ENCODE data around the gene TMC1.

TMC1 gene

DNA sequence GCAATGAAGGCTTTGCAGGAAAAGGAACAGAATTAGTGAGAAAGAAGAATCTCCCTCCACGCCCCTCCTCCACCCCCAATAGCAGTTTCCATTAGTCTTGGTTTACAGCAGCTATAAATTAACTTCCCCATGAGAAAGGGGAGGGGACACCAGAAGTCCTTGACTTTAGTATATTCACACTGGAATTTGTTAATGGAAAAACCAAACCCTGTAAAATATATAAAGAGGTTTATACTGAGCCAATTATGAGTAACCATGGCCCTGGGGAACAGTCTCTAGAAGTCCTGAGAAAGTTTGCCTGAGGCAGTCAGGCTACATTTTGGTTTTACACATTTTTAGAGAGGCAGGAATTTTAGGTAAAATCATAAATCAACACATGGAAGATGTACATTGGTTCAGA, 342.9 kb downstream of the TMC1 start:
- no peak for DNase-seq (ENCODE audit: low read depth in 3 of 3)

DNA sequence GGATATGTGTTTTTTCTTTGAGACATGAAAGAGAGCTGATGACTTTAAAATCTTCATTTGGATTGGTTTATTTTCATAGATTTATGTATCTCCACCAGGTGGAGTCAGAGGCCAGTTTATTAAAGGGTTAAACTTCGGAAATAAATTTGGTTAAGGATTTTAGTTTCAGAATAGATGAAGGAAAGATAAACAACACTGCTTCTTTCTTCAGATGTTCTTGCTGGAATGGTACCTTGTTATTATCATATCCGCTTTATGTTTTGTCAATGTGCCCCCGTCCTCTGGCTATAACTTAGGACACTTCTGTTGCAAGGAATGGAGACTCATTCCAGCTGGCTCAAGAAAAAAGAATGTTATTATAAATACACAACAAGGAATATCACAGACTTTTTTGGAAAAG, 350.3 kb downstream of the TMC1 start:
- DNase-seq (ENCODE audit: low read depth in 3 of 3), result no peak

DNA sequence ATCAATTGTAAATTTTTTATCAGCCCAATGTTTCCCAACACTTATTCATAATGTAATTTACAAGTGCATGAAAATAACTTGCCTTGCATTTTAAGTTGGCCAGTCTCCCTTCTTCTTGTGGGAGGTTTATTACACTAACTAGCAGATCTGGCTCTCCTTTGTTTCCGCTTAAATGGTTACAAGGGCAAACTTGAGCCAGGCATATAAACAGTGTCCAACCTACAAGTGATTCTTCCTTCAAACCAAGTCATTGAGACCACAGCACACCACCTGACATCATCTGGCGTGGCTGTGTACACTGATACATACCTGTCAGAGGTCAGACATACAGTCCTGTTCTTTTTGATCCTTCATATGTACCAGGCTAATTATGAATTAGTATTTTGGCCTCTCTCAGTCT, 351.3 kb downstream of the TMC1 start:
- no peak for DNase-seq (ENCODE audit: low read depth in 3 of 3)

DNA sequence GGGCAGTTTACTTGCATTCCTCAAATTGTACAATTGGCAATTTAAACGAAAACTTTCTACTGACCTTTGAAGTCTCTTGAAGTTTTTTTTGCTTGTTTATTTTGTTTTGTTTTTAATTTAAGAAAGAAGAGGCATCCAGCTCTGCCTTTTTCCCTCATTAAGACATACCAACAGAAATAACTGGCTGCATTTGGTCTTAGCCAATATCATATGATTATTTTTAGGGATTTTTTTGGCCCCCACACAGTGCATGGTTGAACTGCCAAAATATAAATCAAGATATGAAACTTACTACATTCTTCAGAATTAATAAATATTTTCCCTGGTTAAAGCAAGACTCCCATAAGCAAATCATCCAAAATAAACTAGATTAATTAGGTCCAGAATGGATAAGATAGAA, 352.0 kb downstream of the TMC1 start:
- DNase-seq (ENCODE audit: low read depth in 3 of 3), result no peak

DNA sequence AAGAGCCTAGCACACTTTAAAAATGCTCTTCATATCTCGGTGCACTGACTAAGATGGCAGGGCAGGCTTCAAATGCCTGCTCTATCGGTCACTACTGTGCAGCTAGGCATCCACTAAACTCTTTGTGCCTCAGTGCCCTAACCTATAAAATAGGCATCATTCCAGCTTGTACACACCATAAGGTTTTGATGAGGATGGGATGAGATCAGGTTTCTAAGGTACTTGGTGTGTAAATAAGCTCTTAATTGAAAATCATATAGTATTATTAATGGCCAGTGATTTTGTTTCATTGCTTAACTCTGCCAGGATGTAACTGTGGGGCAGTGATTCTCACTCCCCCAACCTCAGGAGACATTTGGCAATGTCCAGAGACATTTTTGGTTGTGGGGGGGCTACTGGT, 352.9 kb downstream of the TMC1 start:
- no peak for DNase-seq (ENCODE audit: low read depth in 3 of 3)

- no peak for DNase-seq (ENCODE audit: low read depth in 3 of 3)
Observed at GRCh38 chr9:72875221-72875620, 353.8 kb downstream of the TMC1 start.

GRCh38 chr9:72880821-72881220, 359.4 kb downstream of the TMC1 start:
- no peak for DNase-seq (ENCODE audit: low read depth in 3 of 3)

DNA sequence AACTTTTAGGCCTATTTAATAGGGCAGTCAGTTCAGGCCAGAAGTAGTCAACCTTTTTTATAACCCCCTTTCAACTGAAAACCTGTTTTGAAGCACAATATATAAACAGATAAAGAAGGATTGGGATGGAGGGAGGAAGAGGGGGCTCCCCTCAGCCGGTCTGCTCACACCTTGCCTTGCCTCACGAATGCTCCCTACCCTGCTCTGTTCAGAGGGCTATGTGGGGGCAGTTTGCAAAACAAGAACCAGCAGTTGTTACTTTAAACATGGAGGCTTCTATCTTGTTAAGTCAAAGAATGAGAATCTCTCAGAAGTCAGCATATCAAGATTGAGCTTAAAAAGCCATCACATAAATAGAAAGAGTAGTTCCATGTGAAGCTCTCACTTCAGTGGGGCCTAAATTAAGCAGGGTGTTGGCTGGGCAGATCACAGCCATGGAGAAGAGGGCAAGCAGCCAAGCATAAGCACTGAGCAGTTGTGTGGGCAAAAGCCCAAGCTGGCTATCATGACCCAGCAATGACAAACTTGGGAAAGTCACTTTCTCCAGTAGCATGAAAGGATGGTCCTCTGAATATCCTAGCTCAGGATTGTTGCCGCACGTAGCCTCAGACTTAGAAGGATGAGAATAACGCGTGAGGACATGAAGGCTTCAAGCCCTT, 360.8 kb downstream of the TMC1 start:
- DNase-seq (ENCODE audit: low read depth in 3 of 3), result no peak

DNA sequence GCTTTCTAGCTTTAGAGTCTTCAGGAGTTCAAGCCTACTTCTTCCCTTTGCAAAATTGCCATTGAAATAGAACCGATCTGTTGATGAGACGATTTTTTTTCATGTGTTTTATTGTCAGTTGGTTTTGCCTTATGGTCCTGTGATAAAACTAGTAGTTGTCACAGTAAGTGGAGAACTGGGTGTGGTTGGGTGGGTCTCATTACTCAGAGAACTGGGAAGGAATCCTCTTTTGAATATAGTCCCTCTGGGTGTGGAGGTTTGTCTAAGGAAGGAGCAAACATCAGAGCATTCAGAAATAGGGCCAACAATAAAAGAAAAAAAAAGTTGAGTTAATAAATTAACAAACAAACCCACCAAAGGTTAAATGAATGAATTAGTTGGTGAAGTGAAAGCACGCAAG, 362.5 kb downstream of the TMC1 start:
- DNase-seq (ENCODE audit: low read depth in 3 of 3), result no peak

DNA sequence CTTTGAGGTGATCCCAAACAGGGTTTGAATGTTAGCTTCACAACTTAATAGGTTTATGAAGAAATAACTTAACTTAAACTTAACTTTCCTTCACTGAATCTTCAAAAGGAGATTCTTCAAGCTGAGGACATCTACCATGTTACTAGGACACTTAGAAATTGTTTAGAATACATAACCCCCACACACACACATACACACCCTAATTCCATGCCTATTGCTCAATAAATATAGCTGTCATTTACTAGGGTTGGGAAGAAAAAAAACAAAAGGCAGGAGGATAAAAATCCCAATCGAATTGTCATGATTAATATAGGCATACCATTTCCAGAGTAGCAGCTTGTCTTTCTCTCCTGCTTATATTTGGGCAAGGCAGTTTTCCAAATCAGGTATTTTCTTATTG, 363.1 kb downstream of the TMC1 start:
- no peak for DNase-seq (ENCODE audit: low read depth in 3 of 3)

Measured in stimulated activated CD4-positive, alpha-beta T cell treated with anti-CD3 and anti-CD28 coated beads, TNF-alpha, amount 100 ng/mL, for 4 hours (primary cell).